Astrocyte of the cerebellum (primary cell): Measurements from ENCODE around the gene RAPSN.

Experiments
- DNase-seq: peaks from one replicate; pipeline ENCODE4 v3.0.0-alpha.2; 2011; ENCODE audit warnings: low read depth
- H3K4me3 ChIP-seq: 2 replicates; pipeline ENCODE4 v1.5.1; 2011; ENCODE audit warnings: mild to moderate bottlenecking, low read depth, low read length, moderate library complexity
- CTCF ChIP-seq: IDR thresholded peaks from 2 replicates; pipeline ENCODE4 v1.5.1; 2012; ENCODE audit warnings: low read length, low read depth, moderate library complexity, mild to moderate bottlenecking; ENCODE audit errors: missing control alignments
- in situ Hi-C: cut with HindIII; loops from 2 replicates; pipeline ENCODE4 v1.10.0; 2017; ENCODE audit warnings: low sequenced_read_pairs

RAPSN gene

GRCh38 chr11:47392546-47393162 lies 56.3 kb downstream of the RAPSN start:
- no peak for TF ChIP-seq CTCF
- in situ Hi-C loops, result no loop called here
- H3K4me3 ChIP-seq, result no peak overlapping the region
- no peak for DNase-seq

- no peak overlapping the region for H3K4me3 ChIP-seq
- TF ChIP-seq CTCF, result no peak
- in situ Hi-C loops, result no loop called here
- DNase-seq, result no peak
Observed at GRCh38 chr11:47391711-47392432, 57.1 kb downstream of the RAPSN start.

GRCh38 chr11:47391077-47391583 lies 57.8 kb downstream of the RAPSN start:
- in situ Hi-C loops, result no loop called here
- no peak for DNase-seq
- no peak for TF ChIP-seq CTCF
- H3K4me3 ChIP-seq, result no peak overlapping the region

GRCh38 chr11:47390422-47390760 lies 58.5 kb downstream of the RAPSN start:
- H3K4me3 ChIP-seq, result no peak overlapping the region
- in situ Hi-C loops, result no loop called here
- TF ChIP-seq CTCF, result no peak
- no peak for DNase-seq

GRCh38 chr11:47389577-47390421 lies 59.1 kb downstream of the RAPSN start:
- DNase-seq, result no peak
- no peak for TF ChIP-seq CTCF
- in situ Hi-C loops, result no loop called here
- H3K4me3 ChIP-seq, result no peak overlapping the region

- H3K4me3 ChIP-seq, result no peak overlapping the region
- DNase-seq, result no peak
- no peak for TF ChIP-seq CTCF
- in situ Hi-C loops, result no loop called here
Observed at GRCh38 chr11:47388697-47389576, 60.0 kb downstream of the RAPSN start.
